DND-41 (cell line): ENCODE measurements around the gene SENP8.

ENCODE experiments used
- ATAC-seq: fragments of 200-7000 bp; cut with Tn5 transposase; 3 replicates; pipeline ENCODE4 v1.9.1; 2021; ENCODE audit warnings: low read depth; ENCODE audit not compliant: insufficient read depth
- DNase-seq: peaks from one replicate; pipeline ENCODE4 v3.0.0-alpha.2; 2020
- H2AFZ ChIP-seq: 2 replicates; pipeline ENCODE4 v1.6.0; 2012; ENCODE audit warnings: low read depth, low read length
- H3K27ac ChIP-seq: 2 replicates; pipeline ENCODE4 v1.5.1; 2012; ENCODE audit warnings: low read length, inconsistent platforms
- H3K27me3 ChIP-seq: fragments of 200-600 bp; sonication (generic); 2 replicates; pipeline ENCODE4 v1.6.0; 2012; ENCODE audit warnings: low read length, mild to moderate bottlenecking, inconsistent platforms; ENCODE audit not compliant: insufficient read depth, poor library complexity
- H3K36me3 ChIP-seq: 2 replicates; pipeline ENCODE4 v1.5.1; 2012; ENCODE audit warnings: low read length, inconsistent platforms; ENCODE audit not compliant: insufficient read depth
- H3K4me1 ChIP-seq: 2 replicates; pipeline ENCODE4 v1.5.1; 2012; ENCODE audit warnings: mild to moderate bottlenecking, low read length; ENCODE audit not compliant: insufficient read depth
- H3K4me2 ChIP-seq: 2 replicates; pipeline ENCODE4 v1.6.0; 2012; ENCODE audit warnings: mild to moderate bottlenecking, moderate library complexity, low read length, inconsistent platforms; ENCODE audit not compliant: insufficient read depth
- H3K4me3 ChIP-seq, 2 experiments: fragments of 200-600 bp in 1 of 2; shearing (Covaris generic) in 1 of 2; 2 replicates each; pipeline ENCODE4 v1.5.1; 2012 to 2016; ENCODE audit warnings: inconsistent platforms in 2 of 2, low read length in 2 of 2, mild to moderate bottlenecking in 2 of 2, low read depth in 1 of 2, moderate library complexity in 1 of 2
- H3K79me2 ChIP-seq: 2 replicates; pipeline ENCODE4 v1.6.0; 2012; ENCODE audit warnings: low read length, inconsistent platforms; ENCODE audit not compliant: insufficient read depth
- H3K9ac ChIP-seq: 2 replicates; pipeline ENCODE4 v1.6.0; 2012; ENCODE audit warnings: low read depth, mild to moderate bottlenecking, inconsistent platforms, low read length, moderate library complexity
- H3K9me3 ChIP-seq: 2 replicates; pipeline ENCODE4 v1.5.1; 2012; ENCODE audit warnings: low read length, moderate library complexity, mild to moderate bottlenecking, inconsistent platforms; ENCODE audit not compliant: insufficient read depth, severe bottlenecking
- H4K20me1 ChIP-seq: 2 replicates; pipeline ENCODE4 v1.6.0; 2012; ENCODE audit warnings: low read length; ENCODE audit not compliant: insufficient read depth
- EZH2 ChIP-seq: IDR thresholded peaks from 3 replicates; pipeline ENCODE4 v1.6.1; 2012; ENCODE audit warnings: borderline replicate concordance, low read depth, mild to moderate bottlenecking, moderate library complexity, low read length, inconsistent platforms; ENCODE audit not compliant: severe bottlenecking
- TF ChIP-seq, protein P1 (sequence below): IDR thresholded peaks from 2 replicates; pipeline ENCODE4 v1.5.1; 2012; ENCODE audit warnings: borderline replicate concordance, low read length, moderate library complexity, mild to moderate bottlenecking; ENCODE audit not compliant: poor library complexity, severe bottlenecking; ENCODE audit errors: extremely low read depth

Gene SENP8

DNA sequence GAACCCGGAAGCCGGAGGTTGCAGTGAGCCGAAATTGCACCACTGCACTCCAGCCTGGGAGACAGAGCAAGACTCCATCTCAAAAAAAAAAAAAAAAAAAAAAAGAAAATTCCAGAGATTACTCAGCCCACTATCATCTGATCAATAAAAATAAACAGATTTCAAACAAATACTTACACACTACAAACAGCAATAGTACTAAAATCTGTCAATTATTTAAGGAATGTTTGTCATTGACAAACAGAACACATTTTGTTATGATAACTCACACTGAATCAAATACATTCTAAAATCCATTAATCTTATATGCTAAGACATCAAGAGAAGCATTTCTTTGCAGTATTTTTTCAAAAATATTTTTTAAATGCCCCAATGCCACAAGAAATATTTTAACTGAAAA is 7.8 kb upstream of the SENP8 start:
- Histone ChIP-seq H3K27me3 (no peaks in the 10 kb centered on the region), H3K9me3 (no peaks in the 10 kb centered on the region), H3K9ac (no peak overlapping the region), H3K79me2 (peaks cover 25% of the 10 kb centered on the region), H3K36me3 (no peaks in the 10 kb centered on the region), H3K4me3 (no peak overlapping the region), H3K4me2 (no peak overlapping the region), H3K4me1 (peaks cover 3% of the 10 kb centered on the region; the same call in 1 of the 2 replicates), H4K20me1 (peaks cover 2% of the 10 kb centered on the region; the same call in 1 of the 2 replicates), H2AFZ (no peak overlapping the region), H3K27ac (no peak overlapping the region)
- no peak for TF ChIP-seq EZH2
- TF ChIP-seq, protein P1, sequence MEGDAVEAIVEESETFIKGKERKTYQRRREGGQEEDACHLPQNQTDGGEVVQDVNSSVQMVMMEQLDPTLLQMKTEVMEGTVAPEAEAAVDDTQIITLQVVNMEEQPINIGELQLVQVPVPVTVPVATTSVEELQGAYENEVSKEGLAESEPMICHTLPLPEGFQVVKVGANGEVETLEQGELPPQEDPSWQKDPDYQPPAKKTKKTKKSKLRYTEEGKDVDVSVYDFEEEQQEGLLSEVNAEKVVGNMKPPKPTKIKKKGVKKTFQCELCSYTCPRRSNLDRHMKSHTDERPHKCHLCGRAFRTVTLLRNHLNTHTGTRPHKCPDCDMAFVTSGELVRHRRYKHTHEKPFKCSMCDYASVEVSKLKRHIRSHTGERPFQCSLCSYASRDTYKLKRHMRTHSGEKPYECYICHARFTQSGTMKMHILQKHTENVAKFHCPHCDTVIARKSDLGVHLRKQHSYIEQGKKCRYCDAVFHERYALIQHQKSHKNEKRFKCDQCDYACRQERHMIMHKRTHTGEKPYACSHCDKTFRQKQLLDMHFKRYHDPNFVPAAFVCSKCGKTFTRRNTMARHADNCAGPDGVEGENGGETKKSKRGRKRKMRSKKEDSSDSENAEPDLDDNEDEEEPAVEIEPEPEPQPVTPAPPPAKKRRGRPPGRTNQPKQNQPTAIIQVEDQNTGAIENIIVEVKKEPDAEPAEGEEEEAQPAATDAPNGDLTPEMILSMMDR = no peak
- DNase-seq (no peak), ATAC-seq (no peak)

DNA sequence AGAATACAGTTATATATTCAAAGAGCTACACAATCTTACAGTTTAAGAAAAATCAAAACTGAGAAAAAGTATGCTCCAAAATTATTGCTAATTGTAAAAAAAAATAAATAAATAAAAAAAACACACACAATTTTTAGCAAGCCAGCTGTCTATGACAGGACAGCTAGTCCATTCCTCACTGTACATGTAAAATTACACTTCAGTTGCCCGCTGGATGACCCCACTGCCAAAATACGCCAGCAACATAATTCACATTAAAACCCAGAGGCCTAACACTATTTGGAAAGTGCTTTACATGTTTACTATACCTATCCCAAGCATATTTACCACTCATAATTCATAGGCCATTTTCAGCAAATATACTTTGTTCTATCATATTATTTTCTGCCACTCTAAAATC is 6.1 kb upstream of the SENP8 start:
- Histone ChIP-seq H3K27ac (no peak overlapping the region), H3K4me3 (no peak overlapping the region), H3K9ac (no peak overlapping the region), H3K27me3 (no peaks in the 10 kb centered on the region), H3K4me1 (peaks cover 19% of the 10 kb centered on the region), H2AFZ (no peak overlapping the region), H3K79me2 (peaks cover 38% of the 10 kb centered on the region), H4K20me1 (peaks cover 8% of the 10 kb centered on the region), H3K4me2 (no peak overlapping the region), H3K36me3 (no peaks in the 10 kb centered on the region), H3K9me3 (no peaks in the 10 kb centered on the region)
- ATAC-seq (no peak), DNase-seq (no peak)
- TF ChIP-seq, protein P1 = no peak
- no peak for TF ChIP-seq EZH2

DNA sequence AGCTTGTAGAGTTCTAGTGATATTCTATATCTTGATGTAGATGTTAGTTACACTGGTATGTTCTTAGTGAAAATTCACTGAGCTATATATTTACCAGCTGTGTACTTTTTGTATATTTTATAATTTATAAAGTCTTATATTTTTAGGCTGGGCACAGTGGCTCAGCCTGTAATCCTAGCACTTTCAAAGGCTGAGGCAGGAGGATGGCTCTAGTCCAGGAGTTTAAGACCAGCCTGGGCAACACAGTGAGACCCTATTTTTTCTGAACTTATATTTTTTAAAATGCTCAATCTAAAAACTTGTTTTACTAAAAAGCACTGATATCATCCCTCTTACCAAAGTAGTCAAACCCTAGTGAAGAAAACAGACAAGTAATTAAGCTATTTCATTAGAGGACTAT is 5.4 kb upstream of the SENP8 start:
- H3K9ac ChIP-seq = no peak overlapping the region
- H3K36me3 ChIP-seq = no peaks in the 10 kb centered on the region
- no peak overlapping the region for H3K27ac ChIP-seq
- H2AFZ ChIP-seq = no peak overlapping the region
- H3K4me3 ChIP-seq = no peak overlapping the region
- ATAC-seq (no peak), DNase-seq (no peak)
- no peaks in the 10 kb centered on the region for H3K9me3 ChIP-seq
- peaks cover 43% of the 10 kb centered on the region for H3K79me2 ChIP-seq
- H4K20me1 ChIP-seq = peaks cover 9% of the 10 kb centered on the region
- no peaks in the 10 kb centered on the region for H3K27me3 ChIP-seq
- no peak overlapping the region for H3K4me2 ChIP-seq
- TF ChIP-seq, protein P1 = no peak
- no peak for TF ChIP-seq EZH2
- peaks cover 20% of the 10 kb centered on the region for H3K4me1 ChIP-seq
